ENCODE results near the gene DNASE1L2.
"Not testable (repeated sequence)": the region's sequence is repeated elsewhere in the genome, so short reads cannot be mapped to it uniquely, and the experiment has no call there.

DNA sequence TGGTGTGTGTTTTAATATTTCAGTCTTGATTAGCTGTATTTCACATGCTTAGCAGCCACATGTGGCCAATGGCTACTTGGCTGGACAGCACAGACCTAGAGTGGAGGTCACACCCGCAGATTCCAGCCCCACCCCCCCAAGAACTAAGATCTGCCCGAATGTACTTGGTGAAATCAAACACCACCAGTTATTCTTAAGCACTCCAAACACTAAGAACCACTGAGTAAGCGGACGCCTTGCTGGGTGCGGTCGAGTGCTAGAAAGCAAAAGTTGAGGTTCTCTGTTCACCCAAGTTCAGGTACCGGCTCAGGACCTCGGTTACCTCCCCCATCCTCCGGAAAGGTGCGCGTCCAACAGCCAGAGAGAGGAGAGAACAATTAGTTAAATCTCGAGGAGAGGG lies 30.6 kb downstream of the DNASE1L2 start:
- TF ChIP-seq, protein P1, sequence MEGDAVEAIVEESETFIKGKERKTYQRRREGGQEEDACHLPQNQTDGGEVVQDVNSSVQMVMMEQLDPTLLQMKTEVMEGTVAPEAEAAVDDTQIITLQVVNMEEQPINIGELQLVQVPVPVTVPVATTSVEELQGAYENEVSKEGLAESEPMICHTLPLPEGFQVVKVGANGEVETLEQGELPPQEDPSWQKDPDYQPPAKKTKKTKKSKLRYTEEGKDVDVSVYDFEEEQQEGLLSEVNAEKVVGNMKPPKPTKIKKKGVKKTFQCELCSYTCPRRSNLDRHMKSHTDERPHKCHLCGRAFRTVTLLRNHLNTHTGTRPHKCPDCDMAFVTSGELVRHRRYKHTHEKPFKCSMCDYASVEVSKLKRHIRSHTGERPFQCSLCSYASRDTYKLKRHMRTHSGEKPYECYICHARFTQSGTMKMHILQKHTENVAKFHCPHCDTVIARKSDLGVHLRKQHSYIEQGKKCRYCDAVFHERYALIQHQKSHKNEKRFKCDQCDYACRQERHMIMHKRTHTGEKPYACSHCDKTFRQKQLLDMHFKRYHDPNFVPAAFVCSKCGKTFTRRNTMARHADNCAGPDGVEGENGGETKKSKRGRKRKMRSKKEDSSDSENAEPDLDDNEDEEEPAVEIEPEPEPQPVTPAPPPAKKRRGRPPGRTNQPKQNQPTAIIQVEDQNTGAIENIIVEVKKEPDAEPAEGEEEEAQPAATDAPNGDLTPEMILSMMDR (IDR thresholded peaks at IDR 0.05): not testable (repeated sequence)
- not testable (repeated sequence) for TF ChIP-seq POLR2A (IDR thresholded peaks at IDR 0.05)
